HepG2 (cell line): ENCODE measurements around the gene DEGS1. TPM values are rescaled to one million over a fixed set of nuclear protein-coding genes. Genes with fewer than 3 reads are reported as not detected.
A peak's percentile ranks its signal among the peaks of the same experiment; 100 is the strongest.

Experiments used
- CTCF ChIP-seq: sonication (generic); formaldehyde crosslinking; IDR thresholded peaks from 2 replicates; pipeline ENCODE4 v1.5.0; 2020; ENCODE audit warnings: mild to moderate bottlenecking, missing genetic modification reagents, moderate library complexity
- E2F5 ChIP-seq: sonication (generic); formaldehyde crosslinking; conservative IDR thresholded peaks from 2 replicates; pipeline ENCODE4 v1.4.0; 2020; ENCODE audit warnings: missing genetic modification reagents
- MAF1 ChIP-seq: sonication (generic); formaldehyde crosslinking; IDR thresholded peaks from 2 replicates; pipeline ENCODE4 v1.5.0; 2020; ENCODE audit warnings: missing genetic modification reagents, borderline replicate concordance
- MTF1 ChIP-seq: sonication (generic); formaldehyde crosslinking; IDR thresholded peaks from 2 replicates; pipeline ENCODE4 v1.5.0; 2020; ENCODE audit warnings: missing genetic modification reagents
- NFKB2 ChIP-seq: sonication (generic); formaldehyde crosslinking; IDR thresholded peaks from 2 replicates; pipeline ENCODE4 v1.4.0; 2020; ENCODE audit warnings: missing genetic modification reagents, borderline replicate concordance
- PBX3 ChIP-seq: sonication (generic); formaldehyde crosslinking; IDR thresholded peaks from 2 replicates; pipeline ENCODE4 v1.8.1; 2023; ENCODE audit warnings: missing genetic modification reagents, inconsistent platforms, borderline replicate concordance
- POLR2AphosphoS5 ChIP-seq: IDR thresholded peaks from 2 replicates; pipeline ENCODE4 v1.6.1; 2012; ENCODE audit warnings: low read depth, low read length
- REST ChIP-seq, 2 experiments: IDR thresholded peaks; 2 replicates each; pipeline ENCODE4 v1.6.1; 2011 to 2012; ENCODE audit warnings: low read length in 2 of 2, borderline replicate concordance in 1 of 2, low read depth in 1 of 2, mild to moderate bottlenecking in 1 of 2, moderate library complexity in 1 of 2
- STAG1 ChIP-seq: sonication (generic); formaldehyde crosslinking; IDR thresholded peaks from 2 replicates; pipeline ENCODE4 v1.4.0; 2020; ENCODE audit warnings: missing genetic modification reagents
- ZFP91 ChIP-seq: sonication (generic); formaldehyde crosslinking; IDR thresholded peaks from 2 replicates; pipeline ENCODE4 v1.9.0; 2022; ENCODE audit warnings: missing genetic modification reagents, mild to moderate bottlenecking, borderline replicate concordance
- ZNF234 ChIP-seq: sonication (generic); formaldehyde crosslinking; conservative IDR thresholded peaks from 2 replicates; pipeline ENCODE4 v1.5.1; 2020; ENCODE audit warnings: mild to moderate bottlenecking, missing genetic modification reagents
- ZNF260 ChIP-seq: sonication (generic); formaldehyde crosslinking; IDR thresholded peaks from 2 replicates; pipeline ENCODE4 v1.4.0; 2020; ENCODE audit warnings: missing genetic modification reagents, low read depth, mild to moderate bottlenecking, borderline replicate concordance
- ZNF280D ChIP-seq: sonication (generic); formaldehyde crosslinking; IDR thresholded peaks from 2 replicates; pipeline ENCODE4 v1.5.1; 2020; ENCODE audit warnings: mild to moderate bottlenecking, missing genetic modification reagents
- ZNF562 ChIP-seq: sonication (generic); formaldehyde crosslinking; IDR thresholded peaks from 2 replicates; pipeline ENCODE4 v1.8.0; 2022; ENCODE audit warnings: missing genetic modification reagents, borderline replicate concordance
- ZNF850 ChIP-seq: sonication (generic); formaldehyde crosslinking; conservative IDR thresholded peaks from 2 replicates; pipeline ENCODE4 v1.9.0; 2021; ENCODE audit warnings: mild to moderate bottlenecking, missing genetic modification reagents
- polyA plus RNA-seq, 8 experiments: library from polyadenylated mRNA; depleted of rRNA in 3 of 8; stranded (reverse) in 7 of 8; unstranded in 1 of 8; fragments of >200 nt; fragmentation: Illumina TruSeq in 4 of 8; extraction: Trizol in 4 of 8; gene quantifications; 2 replicates each; pipeline versions ENCODE4 v1.2.1 to v1.2.3, GENCODE V29; 2011 to 2016; ENCODE audit warnings: low read depth in 4 of 8, missing spikeins in 1 of 8, mixed read lengths in 1 of 8; ENCODE audit not compliant: insufficient read depth in 1 of 8
- total RNA-seq, 5 experiments: library from RNA; depleted of rRNA; stranded (reverse); fragments of >200 nt; fragmentation: Illumina TruSeq; extraction: Trizol; gene quantifications; 2 replicates each; pipeline ENCODE4 v1.2.3, GENCODE V29; 2016; ENCODE audit warnings: low read depth in 1 of 5

Gene DEGS1
- total and polyA plus RNA-seq, 2 of the 13 experiments (the other 11 are each of a cell fraction or from before 2014, with no cell fraction given) = 18.1 to 35.9 TPM

GRCh38 chr1:224183591-224184312 is 712 bp downstream of the DEGS1 start (continued):
- peak; percentile 16; the same call in 1 of the 2 replicates for TF ChIP-seq ZFP91
- TF ChIP-seq STAG1 (CRISPR knock-in tag) = peak; percentile 18; the same call in 1 of the 2 replicates
- TF ChIP-seq NFKB2 (CRISPR knock-in tag) = no peak
- TF ChIP-seq PBX3 (CRISPR knock-in tag) = no peak
- TF ChIP-seq MAF1 (CRISPR knock-in tag) = no peak
- TF ChIP-seq ZNF562 (CRISPR knock-in tag) = no peak
- TF ChIP-seq CTCF = peak; percentile 35; the same call in 1 of the 2 replicates
- no peak for TF ChIP-seq MTF1 (CRISPR knock-in tag)
- TF ChIP-seq E2F5 (CRISPR knock-in tag) = no peak
- TF ChIP-seq POLR2AphosphoS5 = no peak; the same call in 1 of the 2 replicates
- TF ChIP-seq ZNF234 (CRISPR knock-in tag) = no peak
- TF ChIP-seq ZNF850 = no peak; the same call in 1 of the 2 replicates
- TF ChIP-seq ZNF280D (CRISPR knock-in tag) = 0 out of 2 replicates have a peak, but pooled peaks have one; percentile 51
- TF ChIP-seq ZNF260 = no peak
- no peak for TF ChIP-seq REST (IDR thresholded peaks at IDR 0.05; ENCODE audit: borderline replicate concordance in 1 of 2, low read depth in 1 of 2, low read length in 2 of 2)
